Neural cell (in vitro differentiated cells): ENCODE measurements around the gene NAALADL1. TPM values are rescaled to one million over a fixed set of nuclear protein-coding genes. Genes with fewer than 3 reads are reported as not detected.

Experiments
- H2AFZ ChIP-seq: fragments of 200-600, 300-800 bp; sonication (generic), shearing (Covaris generic); 2 replicates; pipeline ENCODE4 v1.6.0; 2014; ENCODE audit warnings: low read depth, mild to moderate bottlenecking, antibody characterized with exemption, low read length, moderate library complexity
- H3F3A ChIP-seq: fragments of 200-600 bp; shearing (Covaris generic); 2 replicates; pipeline ENCODE4 v1.6.1; 2016; ENCODE audit warnings: mild to moderate bottlenecking, moderate library complexity, mixed read lengths, antibody characterized with exemption, low read length; ENCODE audit not compliant: insufficient read depth, poor library complexity, severe bottlenecking
- H3K27ac ChIP-seq: fragments of 200-600, 300-800 bp; sonication (generic), shearing (Covaris generic); 2 replicates; pipeline ENCODE4 v1.5.1; 2014; ENCODE audit warnings: mild to moderate bottlenecking, low read length, moderate library complexity
- H3K27me3 ChIP-seq: fragments of 300-800, 200-600 bp; sonication (generic), shearing (Covaris generic); 2 replicates; pipeline ENCODE4 v1.6.0; 2014; ENCODE audit warnings: mild to moderate bottlenecking, low read depth, low read length, moderate library complexity; ENCODE audit not compliant: insufficient read depth
- H3K36me3 ChIP-seq: fragments of 300-800, 200-600 bp; sonication (generic), shearing (Covaris generic); 2 replicates; pipeline ENCODE4 v1.5.1; 2014; ENCODE audit warnings: mild to moderate bottlenecking, antibody characterized with exemption, low read length, moderate library complexity; ENCODE audit not compliant: insufficient read depth
- H3K4me2 ChIP-seq: fragments of 300-800, 200-600 bp; sonication (generic), shearing (Covaris generic); 2 replicates; pipeline ENCODE4 v1.6.0; 2014; ENCODE audit warnings: mild to moderate bottlenecking, low read length
- H3K4me3 ChIP-seq: fragments of 300-800, 200-600 bp; sonication (generic), shearing (Covaris generic); 2 replicates; pipeline ENCODE4 v1.5.1; 2014; ENCODE audit warnings: mild to moderate bottlenecking, low read length, moderate library complexity
- H3K79me2 ChIP-seq: fragments of 200-600 bp; shearing (Covaris generic); replicated peaks from 2 replicates; pipeline ENCODE4 v1.6.0; 2014; ENCODE audit warnings: mild to moderate bottlenecking, low read length, moderate library complexity; ENCODE audit not compliant: insufficient read depth
- H3K9ac ChIP-seq: fragments of 300-800, 200-600 bp; sonication (generic), shearing (Covaris generic); 2 replicates; pipeline ENCODE4 v1.6.1; 2016; ENCODE audit warnings: mild to moderate bottlenecking, low read length, mixed read lengths
- H3K9me2 ChIP-seq: fragments of 200-600 bp; shearing (Covaris generic); 2 replicates; pipeline ENCODE4 v1.6.1; 2016; ENCODE audit warnings: mild to moderate bottlenecking, low read length, mixed read lengths; ENCODE audit not compliant: insufficient read depth
- H3K9me3 ChIP-seq: fragments of 200-600, 300-800 bp; sonication (generic), shearing (Covaris generic); 2 replicates; pipeline ENCODE4 v1.6.1; 2016; ENCODE audit warnings: mild to moderate bottlenecking, mixed run types, low read length, moderate library complexity, mixed read lengths
- H4K20me1 ChIP-seq: fragments of 200-600 bp; shearing (Covaris generic); 2 replicates; pipeline ENCODE4 v1.6.1; 2016; ENCODE audit warnings: mild to moderate bottlenecking, mixed run types; ENCODE audit not compliant: insufficient read depth
- CTCF ChIP-seq: fragments of 450-650 bp; IDR thresholded peaks from 2 replicates; pipeline ENCODE4 v1.5.1; 2014; ENCODE audit warnings: antibody characterized with exemption, mild to moderate bottlenecking, moderate library complexity; ENCODE audit not compliant: poor library complexity, severe bottlenecking
- EP300 ChIP-seq: fragments of 450-650 bp; conservative IDR thresholded peaks from 2 replicates; pipeline ENCODE4 v1.6.1; 2014; ENCODE audit warnings: antibody characterized with exemption, mild to moderate bottlenecking, moderate library complexity; ENCODE audit not compliant: poor library complexity, severe bottlenecking
- EZH2 ChIP-seq: fragments of 200-600, 300-800 bp; shearing (Covaris generic), sonication (generic); IDR thresholded peaks from 2 replicates; pipeline ENCODE4 v1.6.1; 2014; ENCODE audit warnings: antibody characterized with exemption, low read length, borderline replicate concordance, mild to moderate bottlenecking; ENCODE audit not compliant: insufficient read depth, poor library complexity, severe bottlenecking
- MXI1 ChIP-seq: fragments of 450-650 bp; conservative IDR thresholded peaks from 2 replicates; pipeline ENCODE4 v1.6.1; 2014; ENCODE audit warnings: antibody characterized with exemption, mild to moderate bottlenecking; ENCODE audit not compliant: poor library complexity, severe bottlenecking
- POLR2AphosphoS5 ChIP-seq: IDR thresholded peaks from 2 replicates; pipeline ENCODE4 v1.6.1; 2012
- RAD21 ChIP-seq: fragments of 450-650 bp; conservative IDR thresholded peaks from 2 replicates; pipeline ENCODE4 v1.6.1; 2014; ENCODE audit warnings: antibody characterized with exemption, mild to moderate bottlenecking, moderate library complexity
- REST ChIP-seq: IDR thresholded peaks from 2 replicates; pipeline ENCODE4 v1.6.1; 2012; ENCODE audit warnings: borderline replicate concordance
- SMC3 ChIP-seq: fragments of 450-650 bp; conservative IDR thresholded peaks from 2 replicates; pipeline ENCODE4 v1.6.1; 2014; ENCODE audit warnings: antibody characterized with exemption, mild to moderate bottlenecking, moderate library complexity; ENCODE audit not compliant: poor library complexity
- TAF1 ChIP-seq: IDR thresholded peaks from 2 replicates; pipeline ENCODE4 v1.6.1; 2012; ENCODE audit warnings: low read depth
- polyA plus RNA-seq: library from polyadenylated mRNA; depleted of rRNA; stranded (reverse); fragments of >200 nt; gene quantifications from 2 replicates; pipeline ENCODE4 v1.2.3, GENCODE V29; 2014

Gene NAALADL1
- polyA plus RNA-seq, 1 donor from 2014 or later = not detected

GRCh38 chr11:65102142-65103095, 44.1 kb upstream of the NAALADL1 start:
- no peaks in the 10 kb centered on the region for H3F3A ChIP-seq
- no peaks in the 10 kb centered on the region for H3K9me2 ChIP-seq
- no peaks in the 10 kb centered on the region for H4K20me1 ChIP-seq
- no peak for TF ChIP-seq SMC3
- no peak for TF ChIP-seq RAD21
- TF ChIP-seq CTCF = no peak
- no peaks in the 10 kb centered on the region for H3K9me3 ChIP-seq
- no peak overlapping the region for H2AFZ ChIP-seq
- H3K4me2 ChIP-seq = no peak overlapping the region
- peaks cover 5% of the 10 kb centered on the region for H3K79me2 ChIP-seq
- no peak overlapping the region for H3K4me3 ChIP-seq
- no peaks in the 10 kb centered on the region for H3K36me3 ChIP-seq
- H3K27me3 ChIP-seq = no peaks in the 10 kb centered on the region
- H3K27ac ChIP-seq = no peak overlapping the region
- no peak overlapping the region for H3K9ac ChIP-seq

GRCh38 chr11:65100674-65101350, 42.5 kb upstream of the NAALADL1 start:
- Histone ChIP-seq H3K4me3 (no peak overlapping the region), H3K79me2 (peaks cover 5% of the 10 kb centered on the region), H3K9ac (no peak overlapping the region), H4K20me1 (no peaks in the 10 kb centered on the region), H3K9me2 (no peaks in the 10 kb centered on the region), H3K4me2 (no peak overlapping the region), H3K27me3 (no peaks in the 10 kb centered on the region), H3K36me3 (no peaks in the 10 kb centered on the region), H3K9me3 (no peaks in the 10 kb centered on the region), H2AFZ (no peak overlapping the region), H3K27ac (no peak overlapping the region), H3F3A (no peaks in the 10 kb centered on the region)
- TF ChIP-seq RAD21 (no peak), POLR2AphosphoS5 (no peak), CTCF (no peak), MXI1 (no peak), TAF1 (no peak), EP300 (no peak), REST (no peak), SMC3 (no peak), EZH2 (no peak)
